Lower lobe of right lung (tissue), 2 donors: ENCODE measurements around the gene BIRC3. TPM values are rescaled to one million over a fixed set of nuclear protein-coding genes. Genes with fewer than 3 reads are reported as not detected.
A peak's percentile ranks its signal among the peaks of the same experiment; 100 is the strongest.
"Not testable (repeated sequence)": the region's sequence is repeated elsewhere in the genome, so short reads cannot be mapped to it uniquely, and the experiment has no call there.

Experiments used
- ATAC-seq, 2 donors: fragments of 200-7000 bp; cut with Tn5 transposase; one replicate each; pipeline ENCODE4 v1.9.1; 2020 to 2022; ENCODE audit warnings: mild to moderate bottlenecking in 2 of 2, moderate library complexity in 2 of 2
- DNase-seq: peaks from one replicate; pipeline ENCODE4 v3.0.0-alpha.2; 2020
- H3K27ac ChIP-seq: fragments of 200-600 bp; one replicate; pipeline ENCODE4 v1.8.0; 2022
- H3K27me3 ChIP-seq: fragments of 200-600 bp; one replicate; pipeline ENCODE4 v1.8.0; 2022; ENCODE audit warnings: low read depth
- H3K36me3 ChIP-seq: fragments of 200-600 bp; one replicate; pipeline ENCODE4 v1.8.0; 2022; ENCODE audit warnings: mild to moderate bottlenecking
- H3K4me1 ChIP-seq: fragments of 200-600 bp; one replicate; pipeline ENCODE4 v1.8.0; 2022
- H3K4me3 ChIP-seq: fragments of 200-600 bp; one replicate; pipeline ENCODE4 v1.8.0; 2022; ENCODE audit warnings: mild to moderate bottlenecking
- H3K9me3 ChIP-seq: fragments of 200-600 bp; one replicate; pipeline ENCODE4 v1.8.0; 2022
- intact Hi-C: fragments of 100-400 bp; cut with DNase I; formaldehyde crosslinking; loops from one replicate; pipeline ENCODE4 v1.11.0; 2022
- total RNA-seq: library from RNA; stranded (reverse); fragmentation: NEBNext Ultra II Directional; extraction: Animal tissue kit (Norgen Biotek cat#: 25700); gene quantifications from one replicate; pipeline ENCODE4 v1.2.1, GENCODE V29; 2021
- TF ChIP-seq, protein P1 (sequence below): fragments of 200-600 bp; IDR thresholded peaks from one replicate; pipeline ENCODE4 v1.8.0; 2022; ENCODE audit warnings: antibody characterized with exemption, mild to moderate bottlenecking
- donor health status: DM: no; HTN: yes; CAD: no; lungs with severe emphysema.

The BIRC3 gene
- total RNA-seq, 1 donor from 2014 or later: 17.8 TPM

DNA sequence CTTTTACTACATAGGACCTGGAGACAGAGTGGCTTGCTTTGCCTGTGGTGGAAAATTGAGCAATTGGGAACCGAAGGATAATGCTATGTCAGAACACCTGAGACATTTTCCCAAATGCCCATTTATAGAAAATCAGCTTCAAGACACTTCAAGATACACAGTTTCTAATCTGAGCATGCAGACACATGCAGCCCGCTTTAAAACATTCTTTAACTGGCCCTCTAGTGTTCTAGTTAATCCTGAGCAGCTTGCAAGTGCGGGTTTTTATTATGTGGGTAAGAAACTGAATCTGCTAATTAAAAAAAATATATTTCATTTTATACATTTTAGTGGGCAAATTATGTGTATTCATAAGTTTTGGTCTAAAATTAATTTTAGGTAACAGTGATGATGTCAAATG is 7.8 kb downstream of the BIRC3 start:
- H3K4me1 ChIP-seq: peaks cover 15% of the 10 kb centered on the region
- intact Hi-C loops: no loop called here

DNA sequence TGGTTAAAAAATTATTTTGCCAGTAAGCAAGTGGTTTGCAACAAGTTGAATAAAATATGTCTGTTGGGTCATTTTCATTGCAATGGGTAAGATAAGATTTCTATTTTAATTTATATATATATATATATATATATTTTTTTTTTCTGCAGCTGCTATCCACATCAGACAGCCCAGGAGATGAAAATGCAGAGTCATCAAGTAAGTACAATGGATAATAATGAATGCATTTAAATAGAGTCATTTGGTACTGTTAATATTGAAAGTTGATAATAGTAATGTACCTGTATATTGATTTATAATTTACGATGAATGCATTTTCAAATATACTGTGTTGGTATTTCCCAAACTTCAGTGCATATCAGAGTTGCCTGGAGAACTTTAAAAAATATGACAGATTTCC is 11.5 kb downstream of the BIRC3 start:
- H3K4me3 ChIP-seq: no peak overlapping the region
- no peak for DNase-seq
- intact Hi-C loops: no loop called here
- peaks cover 78% of the 10 kb centered on the region for H3K36me3 ChIP-seq
- H3K27ac ChIP-seq: no peak overlapping the region
- no peaks in the 10 kb centered on the region for H3K4me1 ChIP-seq
- no peaks in the 10 kb centered on the region for H3K27me3 ChIP-seq
- no peaks in the 10 kb centered on the region for H3K9me3 ChIP-seq
- TF ChIP-seq, protein P1, sequence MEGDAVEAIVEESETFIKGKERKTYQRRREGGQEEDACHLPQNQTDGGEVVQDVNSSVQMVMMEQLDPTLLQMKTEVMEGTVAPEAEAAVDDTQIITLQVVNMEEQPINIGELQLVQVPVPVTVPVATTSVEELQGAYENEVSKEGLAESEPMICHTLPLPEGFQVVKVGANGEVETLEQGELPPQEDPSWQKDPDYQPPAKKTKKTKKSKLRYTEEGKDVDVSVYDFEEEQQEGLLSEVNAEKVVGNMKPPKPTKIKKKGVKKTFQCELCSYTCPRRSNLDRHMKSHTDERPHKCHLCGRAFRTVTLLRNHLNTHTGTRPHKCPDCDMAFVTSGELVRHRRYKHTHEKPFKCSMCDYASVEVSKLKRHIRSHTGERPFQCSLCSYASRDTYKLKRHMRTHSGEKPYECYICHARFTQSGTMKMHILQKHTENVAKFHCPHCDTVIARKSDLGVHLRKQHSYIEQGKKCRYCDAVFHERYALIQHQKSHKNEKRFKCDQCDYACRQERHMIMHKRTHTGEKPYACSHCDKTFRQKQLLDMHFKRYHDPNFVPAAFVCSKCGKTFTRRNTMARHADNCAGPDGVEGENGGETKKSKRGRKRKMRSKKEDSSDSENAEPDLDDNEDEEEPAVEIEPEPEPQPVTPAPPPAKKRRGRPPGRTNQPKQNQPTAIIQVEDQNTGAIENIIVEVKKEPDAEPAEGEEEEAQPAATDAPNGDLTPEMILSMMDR: no peak
- no peak for ATAC-seq

More for the DNA sequence above, 7.8 kb downstream of the BIRC3 start:
- Histone ChIP-seq H3K36me3 (peaks cover 46% of the 10 kb centered on the region), H3K9me3 (no peaks in the 10 kb centered on the region), H3K27me3 (no peaks in the 10 kb centered on the region), H3K27ac (no peak overlapping the region), H3K4me3 (no peak overlapping the region)
- ATAC-seq: no peak
- DNase-seq: no peak
- TF ChIP-seq, protein P1: no peak

DNA sequence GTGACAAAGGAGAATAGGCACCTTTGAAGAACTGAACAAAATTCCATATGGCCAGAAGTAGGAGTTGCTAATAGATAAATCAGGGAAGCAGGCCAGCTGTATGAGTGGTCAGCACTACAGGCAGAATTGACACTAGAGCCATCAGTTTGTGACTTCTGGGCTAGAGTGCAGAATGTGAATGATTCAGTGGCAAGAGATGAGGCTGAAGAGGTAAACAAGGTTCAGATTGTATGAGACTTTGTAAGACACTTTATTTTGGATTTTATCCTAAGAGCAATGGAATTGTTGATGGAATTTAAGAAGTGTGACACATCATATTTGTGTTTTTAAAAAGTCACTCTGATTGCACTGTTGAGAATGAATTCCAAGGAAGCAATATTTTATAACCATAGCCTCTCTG is 12.9 kb downstream of the BIRC3 start:
- ATAC-seq (no peak), DNase-seq (no peak)
- peaks cover 83% of the 10 kb centered on the region for H3K36me3 ChIP-seq
- H3K27ac ChIP-seq: no peak overlapping the region
- TF ChIP-seq, protein P1: no peak
- H3K4me3 ChIP-seq: no peak overlapping the region
- intact Hi-C loops: no loop called here
- no peaks in the 10 kb centered on the region for H3K9me3 ChIP-seq
- H3K4me1 ChIP-seq: no peaks in the 10 kb centered on the region
- H3K27me3 ChIP-seq: no peaks in the 10 kb centered on the region

DNA sequence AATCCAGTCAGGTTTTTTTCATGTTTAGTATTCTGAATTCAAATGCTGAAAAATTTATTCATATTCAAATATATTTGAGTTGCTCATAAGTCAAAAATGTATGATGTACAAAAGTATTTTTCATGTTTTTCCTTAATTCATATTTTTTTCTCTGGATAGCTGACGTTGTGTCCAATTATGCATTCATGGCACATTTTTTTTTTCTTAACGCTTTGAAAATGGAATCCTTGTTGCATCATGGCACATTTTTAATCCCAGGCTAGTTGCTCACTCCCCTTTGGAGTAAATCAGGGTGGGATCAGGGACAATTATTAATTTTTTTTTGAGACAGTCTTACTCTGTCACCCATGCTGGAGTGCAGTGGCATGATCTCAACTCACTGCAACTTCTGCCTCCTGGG is 14.1 kb downstream of the BIRC3 start:
- no peaks in the 10 kb centered on the region for H3K4me1 ChIP-seq
- H3K9me3 ChIP-seq: no peaks in the 10 kb centered on the region
- intact Hi-C loops: no loop called here
- H3K27me3 ChIP-seq: no peaks in the 10 kb centered on the region
- TF ChIP-seq, protein P1: no peak
- no peak overlapping the region for H3K27ac ChIP-seq
- DNase-seq (no peak), ATAC-seq (no peak)
- peaks cover 92% of the 10 kb centered on the region for H3K36me3 ChIP-seq
- H3K4me3 ChIP-seq: no peak overlapping the region

DNA sequence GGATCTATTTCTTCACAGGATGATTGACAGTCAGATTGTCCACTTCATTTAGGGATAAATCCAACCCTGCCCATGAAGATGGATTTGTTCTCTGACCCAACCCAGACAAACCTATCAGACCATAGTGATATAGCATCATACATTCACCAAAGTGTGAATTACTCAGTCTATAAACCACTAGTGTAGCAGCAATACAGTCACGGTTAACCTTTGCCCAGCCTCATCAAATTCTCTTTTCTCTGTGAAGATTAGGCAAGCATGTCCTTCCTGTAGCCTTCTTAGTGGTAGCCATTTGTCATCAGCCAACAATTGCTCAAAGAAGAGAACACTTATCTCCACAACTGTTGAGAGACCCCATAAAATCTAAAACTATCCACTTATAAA is 15.3 kb downstream of the BIRC3 start:
- intact Hi-C loops: no loop called here
- no peaks in the 10 kb centered on the region for H3K9me3 ChIP-seq
- H3K27me3 ChIP-seq: no peaks in the 10 kb centered on the region
- no peak for DNase-seq
- no peak overlapping the region for H3K27ac ChIP-seq
- H3K4me3 ChIP-seq: no peak overlapping the region
- peak in 1 of 2 donors; percentile 18 for ATAC-seq
- H3K36me3 ChIP-seq: peaks cover 92% of the 10 kb centered on the region
- TF ChIP-seq, protein P1: no peak
- H3K4me1 ChIP-seq: no peaks in the 10 kb centered on the region

DNA sequence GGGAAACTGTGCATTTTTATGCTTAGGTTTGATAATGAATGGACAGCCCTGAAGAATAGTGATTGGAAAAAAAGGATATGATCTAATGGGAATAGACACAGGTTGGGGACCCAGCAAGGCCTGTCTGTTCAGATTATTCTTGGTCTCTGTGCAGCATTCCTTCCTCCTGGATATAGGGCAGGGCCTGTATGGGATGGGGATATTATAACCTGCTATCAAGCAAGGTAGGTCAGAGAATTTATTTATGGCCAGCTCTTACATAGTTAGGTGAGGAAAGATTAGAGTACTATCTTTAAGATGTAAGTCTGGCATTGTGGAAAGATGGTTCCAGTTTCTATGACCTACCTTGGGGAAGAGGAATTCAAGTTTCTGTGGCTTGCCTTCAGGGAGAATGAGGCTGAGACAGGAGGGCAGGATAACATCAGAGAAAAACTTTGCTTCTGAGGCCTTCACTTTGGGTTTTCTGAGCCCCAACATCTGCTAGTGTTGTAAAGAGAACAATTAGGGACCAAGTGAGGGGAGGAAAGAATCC is 21.3 kb downstream of the BIRC3 start:
- no peaks in the 10 kb centered on the region for H3K27me3 ChIP-seq
- no peaks in the 10 kb centered on the region for H3K9me3 ChIP-seq
- DNase-seq (no peak), ATAC-seq (no peak)
- TF ChIP-seq, protein P1: no peak
- intact Hi-C loops: no loop called here
- H3K27ac ChIP-seq: no peak overlapping the region
- peaks cover 49% of the 10 kb centered on the region for H3K36me3 ChIP-seq
- no peaks in the 10 kb centered on the region for H3K4me1 ChIP-seq
- no peak overlapping the region for H3K4me3 ChIP-seq

DNA sequence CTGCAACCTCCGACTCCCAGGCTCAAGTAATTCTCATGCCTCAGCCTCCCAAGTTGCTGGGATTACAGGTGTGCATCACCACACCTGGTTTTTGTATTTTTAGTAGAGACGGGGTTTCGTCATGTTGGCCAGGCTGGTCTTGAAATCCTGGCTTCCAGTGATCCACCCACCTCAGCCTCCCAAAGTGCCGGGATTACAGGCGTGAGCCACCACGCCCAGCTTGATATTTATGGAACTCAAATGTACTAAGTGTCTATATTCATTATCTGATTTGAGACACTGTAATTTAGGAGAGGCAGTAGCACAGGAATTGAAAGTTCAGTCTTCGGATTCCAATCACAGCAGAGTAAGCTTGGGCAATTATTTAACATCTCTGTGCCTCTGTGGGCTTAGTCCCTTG is 24.0 kb downstream of the BIRC3 start:
- H3K4me1 ChIP-seq, H3K4me3 ChIP-seq, intact Hi-C loops, H3K27me3 ChIP-seq, H3K9me3 ChIP-seq, H3K27ac ChIP-seq, ATAC-seq, DNase-seq: not testable (repeated sequence)
- H3K36me3 ChIP-seq: peaks cover 25% of the 10 kb centered on the region
